Right kidney (tissue), 1 donor: ENCODE results near the gene GSK3B.

Source experiments
- DNase-seq: peaks from one replicate; pipeline ENCODE4 v3.0.0-alpha.2; 2016

Gene GSK3B

DNA sequence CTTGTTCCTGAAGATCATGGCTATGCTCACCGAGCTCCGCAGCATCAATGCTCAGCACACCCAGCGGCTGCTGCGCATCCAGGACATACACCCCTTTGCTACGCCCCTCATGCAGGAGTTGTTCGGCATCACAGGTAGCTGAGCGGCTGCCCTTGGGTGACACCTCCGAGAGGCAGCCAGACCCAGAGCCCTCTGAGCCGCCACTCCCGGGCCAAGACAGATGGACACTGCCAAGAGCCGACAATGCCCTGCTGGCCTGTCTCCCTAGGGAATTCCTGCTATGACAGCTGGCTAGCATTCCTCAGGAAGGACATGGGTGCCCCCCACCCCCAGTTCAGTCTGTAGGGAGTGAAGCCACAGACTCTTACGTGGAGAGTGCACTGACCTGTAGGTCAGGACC lies 277.2 kb downstream of the GSK3B start:
- no peak for DNase-seq

DNA sequence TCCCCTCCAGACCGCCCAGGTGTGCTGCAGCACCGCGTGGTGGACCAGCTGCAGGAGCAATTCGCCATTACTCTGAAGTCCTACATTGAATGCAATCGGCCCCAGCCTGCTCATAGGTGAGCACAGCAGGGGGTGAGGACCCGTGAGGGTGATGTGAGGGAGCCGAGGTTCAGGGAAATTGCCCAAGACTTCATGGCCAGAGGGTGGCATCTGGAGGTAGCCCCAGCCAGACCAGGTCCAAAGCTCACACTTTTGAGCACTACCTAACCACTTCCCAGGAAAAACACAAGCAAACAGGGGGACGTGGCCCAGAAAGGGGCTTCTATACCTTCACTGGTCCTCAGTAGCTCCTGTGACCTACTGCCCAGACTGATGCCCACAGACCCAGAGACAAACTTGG lies 278.5 kb downstream of the GSK3B start:
- DNase-seq: no peak

DNA sequence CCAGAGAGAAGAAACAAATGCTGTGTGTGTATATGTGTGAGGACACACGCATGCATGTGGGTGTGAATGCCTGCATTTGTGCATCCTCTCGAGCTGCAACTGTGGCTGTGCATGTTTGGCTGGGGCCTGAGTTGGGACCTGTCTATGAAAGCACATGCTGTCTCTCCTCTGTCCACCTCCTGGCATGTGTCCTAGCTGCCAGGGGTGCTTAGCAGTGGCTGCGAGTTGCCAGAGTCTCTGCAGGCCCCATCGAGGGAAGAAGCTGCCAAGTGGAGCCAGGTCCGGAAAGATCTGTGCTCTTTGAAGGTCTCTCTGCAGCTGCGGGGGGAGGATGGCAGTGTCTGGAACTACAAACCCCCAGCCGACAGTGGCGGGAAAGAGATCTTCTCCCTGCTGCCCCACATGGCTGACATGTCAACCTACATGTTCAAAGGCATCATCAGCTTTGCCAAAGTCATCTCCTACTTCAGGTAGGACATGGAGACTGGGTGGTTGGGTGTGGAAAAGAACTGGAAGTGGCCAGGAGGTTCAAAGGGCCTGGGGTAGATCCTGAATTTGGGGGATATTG lies 281.7 kb downstream of the GSK3B start:
- no peak for DNase-seq

DNA sequence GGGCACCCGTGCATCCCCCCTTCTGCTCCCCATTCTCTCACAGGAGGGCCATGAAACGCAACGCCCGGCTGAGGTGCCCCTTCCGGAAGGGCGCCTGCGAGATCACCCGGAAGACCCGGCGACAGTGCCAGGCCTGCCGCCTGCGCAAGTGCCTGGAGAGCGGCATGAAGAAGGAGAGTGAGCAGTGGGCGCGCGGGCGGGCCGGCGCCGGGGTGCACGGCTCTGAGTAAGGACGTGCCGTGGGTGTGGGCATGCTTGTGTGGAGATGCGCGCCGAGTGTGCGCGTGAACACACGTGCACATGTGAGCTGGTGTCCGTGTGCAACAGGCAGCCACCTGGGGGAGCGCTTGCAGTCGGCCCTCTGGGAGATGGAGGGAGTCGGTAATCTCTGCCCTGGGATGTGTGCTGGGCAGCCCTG lies 284.2 kb downstream of the GSK3B start:
- peak; percentile 80 for DNase-seq

DNA sequence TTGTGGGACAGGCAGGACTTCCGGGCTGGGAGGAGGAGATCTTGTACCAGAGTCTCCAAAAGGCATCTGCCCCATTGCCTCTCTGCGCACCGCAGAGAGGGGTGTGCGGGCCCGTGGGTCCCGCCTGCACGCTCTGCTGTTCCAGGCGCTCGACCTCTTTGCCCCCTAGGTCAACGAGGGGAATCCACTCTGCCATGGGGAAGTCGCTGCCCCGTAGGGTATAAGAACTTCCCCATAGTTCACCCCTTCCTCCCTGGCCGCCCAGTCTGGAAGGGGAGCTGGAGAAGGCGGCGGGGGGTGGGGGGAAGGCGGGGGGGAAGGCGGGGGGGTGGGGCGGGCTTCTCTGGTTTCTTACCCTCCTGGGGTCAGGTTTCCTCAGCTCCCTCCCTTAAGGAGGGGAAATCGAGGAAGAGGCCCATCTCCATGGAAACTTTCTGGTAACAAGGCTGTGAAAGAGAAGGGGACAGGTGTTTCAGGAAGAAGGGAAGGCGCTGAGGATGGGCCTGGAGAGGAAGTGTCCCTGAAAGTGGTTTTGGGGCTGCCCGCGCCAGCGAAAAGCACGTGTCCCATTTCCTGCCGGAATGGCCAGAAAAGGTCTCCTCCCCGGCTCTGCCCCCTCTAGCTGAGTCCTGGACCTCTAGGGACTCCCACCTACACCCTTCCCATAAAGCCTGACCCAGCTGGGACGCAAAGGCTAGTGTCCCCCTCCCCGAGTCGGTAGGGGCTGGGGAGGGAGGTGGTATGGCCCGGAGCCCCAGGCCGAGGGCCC lies 284.8 kb downstream of the GSK3B start:
- no peak for DNase-seq

DNA sequence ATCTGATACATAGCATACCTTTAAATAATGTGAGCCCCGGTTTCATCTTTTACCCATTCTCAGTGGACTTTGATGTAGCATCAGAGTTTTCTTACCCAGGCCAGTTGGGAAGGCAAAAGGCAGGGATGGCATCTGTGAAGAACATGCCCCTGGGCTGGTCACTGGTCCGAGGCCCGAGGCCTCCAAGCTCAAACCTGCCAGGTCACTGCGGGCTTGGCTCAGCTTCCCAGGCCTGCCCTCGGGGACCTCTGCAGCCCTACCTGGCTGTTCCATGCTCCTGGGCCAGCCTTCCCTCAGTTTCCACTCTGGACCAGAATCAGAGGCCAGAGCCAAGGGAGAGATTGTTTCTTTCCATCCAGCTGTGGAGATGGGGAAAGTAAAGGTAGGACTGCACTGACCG lies 285.4 kb downstream of the GSK3B start:
- no peak for DNase-seq

DNA sequence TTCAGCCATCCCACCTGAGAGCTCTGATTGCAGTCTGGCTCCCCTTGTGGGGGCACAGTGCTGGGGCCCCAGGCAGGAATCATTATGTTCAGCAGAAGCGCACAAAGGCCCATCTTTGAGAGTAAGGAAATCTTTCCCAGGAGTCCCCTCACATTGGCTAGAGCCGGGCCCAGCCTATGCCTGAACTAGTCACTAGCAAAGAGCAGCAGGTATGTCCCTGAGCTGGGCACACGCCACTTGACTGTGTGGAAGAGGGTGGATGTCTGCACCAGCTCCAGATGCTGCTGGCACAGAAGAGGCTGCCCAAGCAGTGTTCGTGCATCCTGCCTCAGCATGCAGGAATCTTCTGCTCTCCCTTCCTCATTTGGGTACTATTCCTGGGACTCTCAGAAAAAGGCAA lies 286.0 kb downstream of the GSK3B start:
- DNase-seq: no peak

DNA sequence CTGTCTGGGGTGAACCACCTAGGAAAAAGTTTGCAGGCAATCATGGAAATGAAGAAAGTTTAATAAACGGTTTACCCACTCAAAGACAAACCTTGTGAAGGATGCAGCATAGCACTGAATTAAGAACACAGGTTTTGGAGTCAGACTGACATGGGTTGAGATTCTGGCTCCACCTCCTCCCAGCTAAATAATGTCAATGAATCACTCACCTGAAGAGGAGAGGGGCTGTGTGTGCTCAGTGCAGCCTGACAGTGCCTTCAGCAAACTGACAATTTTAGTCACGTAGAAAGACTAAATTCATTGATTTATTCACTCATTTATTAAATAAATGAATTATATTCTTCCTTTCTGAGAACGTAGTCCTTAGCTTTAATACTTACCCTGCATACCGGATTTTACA lies 293.4 kb downstream of the GSK3B start:
- no peak for DNase-seq

DNA sequence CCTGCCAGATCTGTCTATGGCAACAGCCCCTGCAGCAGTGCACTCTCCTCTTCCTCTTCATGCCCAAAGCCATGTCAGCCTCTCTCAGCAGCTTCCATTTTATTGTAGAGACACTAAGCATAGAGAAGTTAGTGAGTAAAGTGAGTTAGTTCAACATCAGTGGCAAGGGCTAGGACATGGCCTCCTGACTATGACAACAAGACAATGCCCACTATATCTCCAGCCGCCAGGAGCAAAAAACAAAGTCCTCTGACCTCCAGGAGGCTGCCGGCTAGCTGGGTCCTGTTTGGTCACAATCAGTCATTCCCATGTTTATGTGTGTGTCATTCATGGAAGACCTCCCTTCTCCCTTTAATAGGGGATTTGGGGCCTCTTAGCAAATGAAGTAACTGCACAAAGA lies 297.5 kb downstream of the GSK3B start:
- DNase-seq: no peak

DNA sequence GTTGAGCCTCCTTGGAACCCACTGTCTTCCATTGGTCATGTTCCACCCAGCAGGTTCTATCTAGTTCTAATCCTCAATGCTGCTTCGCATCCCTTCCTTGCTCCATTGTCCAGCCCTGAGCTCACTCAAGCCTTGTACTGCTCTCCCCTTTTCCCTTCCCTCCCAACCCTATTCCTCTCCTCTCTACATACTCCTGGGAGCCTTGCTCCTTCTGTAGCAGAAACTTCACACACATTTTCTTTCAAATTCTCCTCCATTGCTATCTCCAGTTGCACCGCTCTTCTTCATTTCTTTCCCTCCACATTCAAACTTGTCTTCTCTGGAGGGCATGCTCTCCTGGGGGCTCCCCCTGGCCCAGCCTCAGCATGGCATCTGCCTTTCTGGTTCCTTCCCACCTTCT lies 297.9 kb downstream of the GSK3B start:
- DNase-seq: no peak

DNA sequence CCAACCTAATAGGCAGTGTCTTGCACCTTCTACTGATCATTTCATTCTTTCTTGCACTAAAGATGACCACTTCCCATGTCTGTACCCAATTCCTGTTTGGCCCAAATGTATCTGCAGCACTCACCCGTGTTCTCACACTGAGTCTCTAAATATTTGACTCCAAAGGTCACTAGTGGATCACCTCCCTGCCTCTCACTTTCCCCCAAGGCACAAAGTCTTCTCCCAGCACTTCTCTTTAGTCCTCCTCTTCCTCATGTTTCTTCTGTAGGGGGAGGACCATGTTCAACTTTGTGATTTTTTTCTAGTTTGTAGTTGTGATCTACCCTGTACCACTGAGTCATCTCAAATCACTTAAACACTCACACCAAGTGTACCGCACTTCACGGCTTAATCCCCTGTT lies 298.4 kb downstream of the GSK3B start:
- DNase-seq: no peak

DNA sequence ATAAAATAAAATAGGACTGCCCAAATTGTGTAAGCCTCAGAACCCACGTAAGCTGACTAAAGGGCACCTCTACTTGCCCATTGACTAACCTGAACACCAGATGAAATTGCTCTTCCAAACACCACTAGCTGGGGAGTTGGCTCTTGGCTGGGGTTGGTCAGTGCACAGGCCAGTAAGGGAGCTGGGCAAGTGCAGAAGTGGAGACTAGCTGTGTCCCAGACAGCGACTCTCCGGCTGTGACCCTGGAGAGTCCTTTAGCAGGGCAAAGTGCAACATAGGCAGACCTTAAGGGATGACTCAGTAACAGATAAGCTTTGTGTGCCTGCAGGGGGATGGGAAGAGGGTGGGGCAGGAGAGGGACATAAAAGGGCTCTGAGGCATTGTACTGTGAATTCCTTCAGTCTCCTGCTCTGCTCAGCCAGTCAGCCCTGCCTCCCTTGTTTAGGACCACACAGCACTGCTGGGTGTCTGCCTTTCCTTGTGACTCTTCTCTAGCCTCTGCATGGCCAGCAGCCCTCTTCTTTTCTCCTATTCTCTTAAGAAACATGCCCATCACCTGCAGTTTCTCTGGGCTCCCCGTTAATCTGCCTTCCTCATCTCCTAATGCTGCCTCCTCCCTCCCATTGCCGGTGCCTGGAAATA lies 299.2 kb downstream of the GSK3B start:
- DNase-seq: no peak

DNA sequence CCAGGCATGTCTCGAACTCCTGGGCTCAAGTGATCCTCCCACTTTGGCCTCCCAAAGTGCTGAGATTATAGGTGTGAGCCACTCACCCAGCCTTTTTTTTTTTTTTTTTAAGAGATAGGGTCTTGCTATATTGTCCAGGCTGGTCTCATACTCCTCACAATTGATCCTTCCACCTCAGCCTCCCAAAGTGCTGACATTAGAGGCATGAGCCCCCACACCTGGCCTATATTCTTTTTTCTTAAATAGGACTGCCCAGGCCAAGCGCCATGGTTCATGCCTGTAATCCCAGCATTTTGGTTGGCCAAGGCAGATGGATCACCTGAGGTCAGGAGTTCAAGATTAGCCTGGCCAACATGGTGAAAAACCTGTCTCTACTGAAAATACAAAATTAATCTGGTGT lies 299.8 kb downstream of the GSK3B start:
- no peak for DNase-seq

DNA sequence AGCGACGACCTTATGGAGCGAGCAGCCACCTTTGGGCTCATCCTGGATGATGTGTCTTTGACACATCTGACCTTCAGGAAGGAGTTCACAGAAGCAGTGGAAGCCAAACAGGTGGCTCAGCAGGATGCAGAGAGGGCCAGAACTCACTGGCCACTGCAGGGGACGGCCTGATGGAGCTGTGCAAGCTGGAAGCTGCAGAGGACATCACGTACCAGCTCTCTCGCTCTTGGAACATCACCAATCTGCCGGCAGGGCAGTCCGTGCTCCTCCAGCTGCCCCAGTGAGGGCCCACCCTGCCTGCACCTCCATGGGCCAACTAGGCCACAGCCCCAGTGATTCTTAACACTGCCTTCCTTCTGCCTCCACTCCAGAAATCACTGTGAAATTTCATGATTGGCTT lies 302.0 kb downstream of the GSK3B start:
- no peak for DNase-seq

DNA sequence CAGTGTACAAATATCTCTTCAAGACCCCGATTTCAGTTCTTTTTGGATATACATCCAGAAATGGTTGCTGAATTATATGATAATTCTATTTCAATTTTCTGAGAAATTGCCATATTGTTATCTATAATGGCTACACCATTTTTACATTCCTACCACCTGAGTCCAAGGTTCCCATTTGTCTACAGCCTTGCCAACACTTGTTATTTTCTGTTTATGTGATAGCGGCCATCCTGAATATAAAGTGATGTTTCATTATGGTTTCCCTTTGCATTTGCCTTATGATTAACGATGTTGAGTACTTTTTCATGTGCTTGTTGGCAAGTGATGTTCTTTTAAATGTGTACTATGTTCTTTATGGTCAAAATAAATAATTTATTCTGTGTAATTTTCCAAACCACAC lies 303.9 kb downstream of the GSK3B start:
- no peak for DNase-seq

DNA sequence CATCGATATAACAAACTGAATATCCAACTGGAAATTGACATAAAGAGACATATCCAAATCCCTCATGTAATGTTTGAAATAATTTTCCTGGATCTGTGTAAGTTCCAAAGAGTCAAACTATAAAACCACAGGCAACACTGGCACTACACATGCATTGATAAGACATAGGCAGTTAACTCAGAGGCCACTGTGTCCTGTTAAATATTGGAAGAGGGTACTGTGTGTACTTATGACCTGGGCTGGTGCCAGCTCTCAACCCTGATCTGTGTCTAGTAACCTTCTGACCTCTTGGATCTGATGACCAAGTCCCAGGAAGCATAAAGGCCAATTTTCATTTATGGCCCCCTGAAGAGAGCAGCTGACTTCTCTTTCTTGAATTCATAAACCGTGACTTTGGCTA lies 307.8 kb downstream of the GSK3B start:
- DNase-seq: no peak

DNA sequence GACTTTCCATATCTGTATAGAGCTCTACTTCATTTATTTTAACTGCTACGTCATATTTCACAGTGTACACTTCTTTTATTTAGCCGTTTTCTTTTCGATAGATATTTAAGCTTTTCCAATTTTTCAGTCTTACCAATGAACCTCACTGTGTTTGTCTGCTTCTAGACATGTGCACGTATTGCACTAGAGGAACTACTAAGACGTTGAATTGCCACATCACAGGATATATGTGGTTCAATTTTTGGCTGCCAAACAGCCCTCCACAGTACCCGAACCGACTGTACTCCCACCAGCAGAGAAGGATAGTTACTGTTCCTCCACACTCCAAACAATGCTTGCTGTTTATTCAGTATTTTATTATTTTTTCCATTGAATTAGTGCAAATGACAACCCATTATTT lies 310.4 kb downstream of the GSK3B start:
- no peak for DNase-seq

DNA sequence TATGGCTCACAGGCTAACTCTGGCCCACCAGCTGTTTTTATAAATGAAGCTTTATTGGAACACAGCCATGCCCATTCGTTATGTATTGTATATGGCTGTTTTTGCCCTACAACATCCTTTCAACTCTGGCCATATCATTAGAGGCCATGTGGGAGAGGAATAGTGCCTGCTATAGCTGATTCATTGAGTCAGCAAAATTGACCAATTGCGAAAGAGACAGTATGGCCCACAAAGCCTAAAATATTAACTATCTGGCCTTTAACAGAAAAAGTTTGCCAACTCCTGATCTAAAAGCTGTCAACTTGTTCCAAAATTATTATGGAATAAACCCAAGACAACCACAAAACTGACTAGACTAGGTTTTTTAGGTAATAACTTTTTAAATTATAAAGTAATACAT lies 311.0 kb downstream of the GSK3B start:
- no peak for DNase-seq

DNA sequence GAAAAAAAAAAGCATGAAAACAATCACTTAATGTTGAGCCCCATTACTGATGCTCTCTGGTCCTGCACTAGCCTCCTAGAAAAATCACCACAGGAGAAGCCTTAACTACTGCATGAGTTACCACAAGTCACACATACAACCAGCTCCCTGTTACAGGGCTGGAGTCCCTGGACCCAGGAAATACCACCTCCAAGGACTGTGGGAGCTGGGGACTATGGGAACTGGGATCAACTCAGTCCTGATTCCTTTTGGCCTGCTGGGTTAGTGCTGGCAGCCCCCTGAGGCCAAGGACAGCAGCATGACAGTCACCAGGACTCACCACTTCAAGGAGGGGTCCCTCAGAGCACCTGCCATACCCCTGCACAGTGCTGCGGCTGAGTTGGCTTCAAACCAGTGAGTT lies 311.8 kb downstream of the GSK3B start:
- DNase-seq: no peak

DNA sequence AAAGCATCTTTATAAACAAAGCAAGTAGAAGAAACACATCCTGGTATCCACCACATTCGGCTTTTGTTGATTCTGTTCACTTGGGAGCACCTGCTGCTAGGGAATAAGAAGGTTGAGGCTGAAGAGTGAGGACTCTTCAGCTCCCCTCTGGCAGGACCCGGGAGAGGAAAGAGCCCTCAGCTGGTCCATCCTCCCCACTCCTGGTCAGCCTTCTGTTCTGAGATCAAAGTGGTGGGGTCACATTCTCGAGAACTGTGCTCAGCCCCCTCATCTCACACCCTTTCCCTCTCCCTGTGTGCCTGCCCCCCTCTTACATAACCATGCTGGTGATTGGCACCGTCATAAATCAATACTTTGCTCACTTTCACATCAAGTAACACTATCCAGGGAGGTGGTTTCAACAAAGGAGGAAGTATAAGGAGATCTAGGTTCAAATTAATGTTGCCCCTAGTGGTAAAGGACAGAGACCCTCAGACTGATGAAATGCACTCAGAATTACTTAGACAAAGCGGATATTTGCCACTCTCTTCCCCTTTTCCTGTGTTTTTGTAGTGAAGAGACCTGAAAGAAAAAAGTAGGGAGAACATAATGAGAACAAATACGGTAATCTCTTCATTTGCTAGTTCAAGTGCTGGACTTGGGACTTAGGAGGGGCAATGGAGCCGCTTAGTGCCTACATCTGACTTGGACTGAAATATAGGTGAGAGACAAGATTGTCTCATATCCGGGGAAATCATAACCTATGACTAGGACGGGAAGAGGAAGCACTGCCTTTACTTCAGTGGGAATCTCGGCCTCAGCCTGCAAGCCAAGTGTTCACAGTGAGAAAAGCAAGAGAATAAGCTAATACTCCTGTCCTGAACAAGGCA lies 312.7 kb downstream of the GSK3B start, which contains the start of gene NR1I2:
Gene NR1I2, plus strand, starts transcription at position 772 of the 869 bp plus-strand sequence.
- DNase-seq: no peak

DNA sequence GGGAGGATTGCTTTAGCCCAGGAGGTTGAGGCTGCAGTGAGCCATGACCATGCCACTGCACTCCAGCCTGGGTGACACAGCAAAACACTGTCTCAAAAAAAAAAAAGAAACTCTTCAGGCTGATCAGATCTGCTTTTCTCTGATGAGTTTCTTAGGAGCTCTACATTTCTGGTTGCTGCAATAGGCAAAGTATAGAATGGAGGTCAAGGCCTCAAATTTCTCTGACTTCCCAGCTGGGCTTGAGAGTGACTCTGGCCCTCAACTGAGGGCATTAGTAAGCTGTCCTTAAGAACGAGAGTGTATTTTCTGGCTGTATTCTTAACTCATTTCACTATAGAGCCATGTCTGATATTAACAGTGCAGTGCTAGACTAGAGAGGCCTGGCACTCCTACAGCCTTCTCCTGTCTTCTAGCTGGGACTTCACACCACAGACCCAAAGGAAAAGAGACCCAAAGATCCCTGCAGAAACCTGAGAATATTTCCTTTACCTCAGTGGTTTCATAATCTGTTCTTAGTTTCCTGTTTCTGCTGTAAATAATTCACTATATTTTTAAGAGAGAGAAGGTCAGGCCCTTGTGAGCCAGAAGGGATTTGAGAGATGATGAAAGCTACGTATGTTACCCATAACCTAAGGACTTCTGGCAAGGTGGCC lies 314.4 kb downstream of the GSK3B start:
- DNase-seq: no peak

DNA sequence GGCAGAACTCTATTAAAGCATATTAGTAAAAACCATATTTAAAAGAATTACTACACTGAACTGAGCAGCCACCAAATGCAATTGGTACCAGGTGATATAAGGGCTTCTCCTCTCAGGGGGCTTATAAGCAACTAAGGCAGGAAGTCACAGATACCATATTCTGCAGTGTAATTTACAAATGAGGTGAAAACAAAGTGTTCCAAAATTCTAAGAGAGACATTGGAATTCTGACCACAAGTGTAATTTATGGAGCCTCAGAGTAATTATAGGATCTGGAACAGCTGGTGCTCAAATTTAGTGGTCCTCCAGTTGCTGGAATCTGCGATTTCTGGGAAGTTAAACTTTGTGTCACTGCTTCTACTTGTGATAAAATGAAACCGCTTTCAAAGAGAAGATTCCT lies 315.4 kb downstream of the GSK3B start:
- DNase-seq: no peak
